A673 (cell line): ENCODE data around the gene CHAC2. TPM values are rescaled to one million over a fixed set of nuclear protein-coding genes. Genes with fewer than 3 reads are reported as not detected.

ENCODE experiments used
- BruUV-seq: library from RNA; stranded (reverse); fragments of 400-500 nt; replicated peaks from 2 replicates; lab custom pipeline; 2021; lab: Mats Ljungman, UMichigan
- CTCF ChIA-PET: fragments of 300-600 bp; sonication (Branson Sonifier 250); formaldehyde crosslinking; loops from one replicate; lab custom pipeline; 2022; ENCODE audit warnings: antibody characterized with exemption; lab: Charles Lee
- POLR2A ChIA-PET: fragments of 300-600 bp; sonication (Branson Sonifier 250); formaldehyde crosslinking; loops from one replicate; lab custom pipeline; 2022; ENCODE audit warnings: antibody characterized with exemption; ENCODE audit not compliant: low non-redundant PET; lab: Charles Lee
- DNase-seq: peaks from one replicate; pipeline ENCODE4 v3.0.0-alpha.2; 2015; ENCODE audit warnings: low spot score
- H3K27ac ChIP-seq: fragments of 200-600 bp; sonication (generic); 2 replicates; pipeline ENCODE4 v1.5.1; 2016; ENCODE audit warnings: mixed run types, low read depth, mild to moderate bottlenecking, mixed read lengths, antibody characterized with exemption, low read length; ENCODE audit not compliant: poor library complexity, severe bottlenecking
- H3K27me3 ChIP-seq: fragments of 200-600 bp; sonication (generic); replicated peaks from 2 replicates; pipeline ENCODE4 v1.6.1; 2017; ENCODE audit warnings: mixed run types, low read depth, mild to moderate bottlenecking, mixed read lengths, antibody characterized with exemption, low read length; ENCODE audit not compliant: insufficient read depth, poor library complexity
- H3K36me3 ChIP-seq: fragments of 200-600 bp; sonication (generic); 2 replicates; pipeline ENCODE4 v1.6.1; 2016; ENCODE audit warnings: mixed run types, mild to moderate bottlenecking, mixed read lengths, antibody characterized with exemption, low read length; ENCODE audit not compliant: insufficient read depth, poor library complexity, severe bottlenecking
- H3K4me1 ChIP-seq: fragments of 200-600 bp; sonication (generic); 2 replicates; pipeline ENCODE4 v1.6.1; 2017; ENCODE audit warnings: mixed run types, mild to moderate bottlenecking, mixed read lengths, antibody characterized with exemption, low read length; ENCODE audit not compliant: insufficient read depth, poor library complexity, severe bottlenecking
- H3K4me3 ChIP-seq: fragments of 200-600 bp; sonication (generic); 2 replicates; pipeline ENCODE4 v1.5.1; 2016; ENCODE audit warnings: low read depth, mixed run types, mild to moderate bottlenecking, mixed read lengths, low read length; ENCODE audit not compliant: poor library complexity, severe bottlenecking
- H3K9me3 ChIP-seq: fragments of 200-600 bp; sonication (generic); 2 replicates; pipeline ENCODE4 v1.6.1; 2016; ENCODE audit warnings: mixed run types, low read depth, mild to moderate bottlenecking, mixed read lengths, antibody characterized with exemption, low read length; ENCODE audit not compliant: poor library complexity, severe bottlenecking
- EZH2 ChIP-seq: fragments of 200-600 bp; sonication (generic); IDR thresholded peaks from 2 replicates; pipeline ENCODE4 v1.6.1; 2017; ENCODE audit warnings: borderline replicate concordance, low read depth, mild to moderate bottlenecking, mixed read lengths, antibody characterized with exemption, low read length; ENCODE audit not compliant: poor library complexity, severe bottlenecking
- intact Hi-C: fragments of 100-400 bp; cut with micrococcal nuclease; formaldehyde crosslinking; loops from one replicate; pipeline ENCODE4 v1.10.0; 2022; ENCODE audit not compliant: unreplicated experiment
- total RNA-seq: library from RNA; stranded (reverse); gene quantifications from 2 replicates; pipeline ENCODE4 v1.2.3, GENCODE V29; 2021
- TF ChIP-seq, protein P1 (sequence below): fragments of 300-800, 200-600 bp; sonication (generic); conservative IDR thresholded peaks from 2 replicates; pipeline ENCODE4 v1.5.1; 2017; ENCODE audit warnings: low read depth, mild to moderate bottlenecking, antibody characterized with exemption, low read length, moderate library complexity, mixed read lengths

The CHAC2 gene
- total RNA-seq, 1 experiment from 2014 or later, result 20.1 TPM

DNA sequence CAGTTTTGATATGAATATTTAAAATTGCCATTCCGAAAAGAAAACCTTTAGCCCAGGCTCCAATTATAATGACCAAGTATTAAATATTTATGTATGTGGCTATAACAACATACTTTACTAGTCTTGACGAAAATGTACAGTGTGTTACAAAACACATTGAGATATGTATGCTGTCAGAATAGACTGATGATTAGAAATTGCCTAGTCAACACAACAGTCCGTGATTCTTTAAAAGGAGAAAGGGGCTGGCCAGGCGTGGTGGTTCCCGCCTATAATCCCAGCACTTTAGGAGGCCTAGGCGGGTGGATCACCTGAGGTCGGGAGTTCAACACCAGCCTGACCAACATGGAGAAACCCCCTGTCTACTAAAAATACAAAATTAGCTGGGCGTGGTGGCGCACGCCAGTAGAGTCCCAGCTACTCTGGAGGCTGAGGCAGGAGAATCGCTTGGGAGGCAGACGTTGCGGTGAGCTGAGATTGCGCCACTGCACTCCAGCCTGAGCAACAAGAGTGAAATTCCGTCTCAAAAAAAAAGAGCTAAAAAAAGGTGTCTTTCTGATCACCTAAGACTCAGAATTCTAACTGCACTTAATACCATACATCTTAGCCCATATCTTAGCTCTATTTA, 1.8 kb downstream of the CHAC2 start:
- CTCF ChIA-PET, result no interaction called here
- DNase-seq, result no peak
- H3K4me1 ChIP-seq, result peaks cover 19% of the 10 kb centered on the region
- peak overlapping the region; percentile 94 for H3K4me3 ChIP-seq
- peaks cover 11% of the 10 kb centered on the region for H3K36me3 ChIP-seq
- no TSS peak for BruUV-seq
- TF ChIP-seq, protein P1, sequence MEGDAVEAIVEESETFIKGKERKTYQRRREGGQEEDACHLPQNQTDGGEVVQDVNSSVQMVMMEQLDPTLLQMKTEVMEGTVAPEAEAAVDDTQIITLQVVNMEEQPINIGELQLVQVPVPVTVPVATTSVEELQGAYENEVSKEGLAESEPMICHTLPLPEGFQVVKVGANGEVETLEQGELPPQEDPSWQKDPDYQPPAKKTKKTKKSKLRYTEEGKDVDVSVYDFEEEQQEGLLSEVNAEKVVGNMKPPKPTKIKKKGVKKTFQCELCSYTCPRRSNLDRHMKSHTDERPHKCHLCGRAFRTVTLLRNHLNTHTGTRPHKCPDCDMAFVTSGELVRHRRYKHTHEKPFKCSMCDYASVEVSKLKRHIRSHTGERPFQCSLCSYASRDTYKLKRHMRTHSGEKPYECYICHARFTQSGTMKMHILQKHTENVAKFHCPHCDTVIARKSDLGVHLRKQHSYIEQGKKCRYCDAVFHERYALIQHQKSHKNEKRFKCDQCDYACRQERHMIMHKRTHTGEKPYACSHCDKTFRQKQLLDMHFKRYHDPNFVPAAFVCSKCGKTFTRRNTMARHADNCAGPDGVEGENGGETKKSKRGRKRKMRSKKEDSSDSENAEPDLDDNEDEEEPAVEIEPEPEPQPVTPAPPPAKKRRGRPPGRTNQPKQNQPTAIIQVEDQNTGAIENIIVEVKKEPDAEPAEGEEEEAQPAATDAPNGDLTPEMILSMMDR, result no peak
- TF ChIP-seq EZH2, result no peak
- POLR2A ChIA-PET, result no interaction called here
- H3K9me3 ChIP-seq, result no peaks in the 10 kb centered on the region
- no peak overlapping the region for H3K27ac ChIP-seq
- intact Hi-C loops, result no loop called here
- no peaks in the 10 kb centered on the region for H3K27me3 ChIP-seq

DNA sequence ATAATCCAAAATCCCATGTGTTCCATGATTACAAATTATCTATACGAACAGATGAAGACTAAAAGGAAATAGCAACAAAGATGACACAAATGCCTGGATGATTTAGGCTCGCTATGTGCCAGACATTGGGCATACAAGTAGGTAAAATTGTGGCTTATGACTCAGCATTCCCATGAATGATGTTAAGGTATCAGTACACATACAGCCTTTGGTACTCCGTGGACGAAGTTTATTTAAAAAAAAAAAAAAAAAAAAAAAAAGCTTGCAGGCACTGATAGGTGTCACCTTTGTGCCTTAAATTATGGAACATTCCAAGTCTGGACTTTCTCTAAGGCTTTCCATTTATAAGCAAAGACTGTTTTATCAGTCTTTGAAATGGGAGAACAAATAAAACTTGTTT, 2.7 kb downstream of the CHAC2 start:
- TF ChIP-seq EZH2, result no peak
- TF ChIP-seq, protein P1, result no peak
- ChIA-PET CTCF (no interaction called here), POLR2A (interaction anchor here (0.6 kb wide), 1 partner anchor 16 kb away, joined by 4 read pairs; no protein-coding TSS in a partner anchor)
- Histone ChIP-seq H3K4me3 (no peak overlapping the region), H3K36me3 (peaks cover 11% of the 10 kb centered on the region), H3K9me3 (no peaks in the 10 kb centered on the region), H3K4me1 (peaks cover 19% of the 10 kb centered on the region), H3K27ac (no peak overlapping the region), H3K27me3 (no peaks in the 10 kb centered on the region)
- no TSS peak for BruUV-seq
- intact Hi-C loops, result no loop called here
- DNase-seq, result no peak

DNA sequence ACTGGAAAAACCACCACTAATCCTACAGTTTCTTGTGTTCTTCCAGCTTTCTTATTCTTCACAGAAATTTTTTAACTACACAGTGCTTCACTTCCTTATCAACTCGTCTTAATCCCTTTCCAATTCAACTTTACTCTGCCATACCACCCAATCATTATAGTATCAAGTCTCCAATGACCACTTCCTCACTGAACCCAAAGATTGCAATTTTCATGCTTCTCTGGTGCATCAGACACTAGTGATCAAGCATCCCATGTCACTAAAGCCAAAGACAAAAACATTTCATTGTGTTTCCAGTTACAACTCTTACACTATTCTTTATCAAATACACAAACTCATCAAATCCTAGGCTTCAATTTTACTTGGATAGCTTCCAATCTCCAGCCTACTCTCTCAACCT, 9.5 kb downstream of the CHAC2 start:
- intact Hi-C loops, result no loop called here
- no TSS peak for BruUV-seq
- H3K4me1 ChIP-seq, result no peaks in the 10 kb centered on the region
- H3K36me3 ChIP-seq, result peaks cover 22% of the 10 kb centered on the region
- no peak overlapping the region for H3K27ac ChIP-seq
- no peaks in the 10 kb centered on the region for H3K9me3 ChIP-seq
- no peak for DNase-seq
- H3K4me3 ChIP-seq, result no peak overlapping the region
- no peaks in the 10 kb centered on the region for H3K27me3 ChIP-seq
- ChIA-PET CTCF (no interaction called here), POLR2A (no interaction called here)
- TF ChIP-seq, protein P1, result no peak
- TF ChIP-seq EZH2, result no peak
